Measurements from ENCODE around the gene JARID2. TPM values are rescaled to one million over a fixed set of nuclear protein-coding genes. Genes with fewer than 3 reads are reported as not detected.
A peak's percentile ranks its signal among the peaks of the same experiment; 100 is the strongest.

JARID2 gene
- total and polyA plus RNA-seq, 9 of the 15 experiments (the other 6 are each of a cell fraction or from before 2014, with no cell fraction given) = 5.0 to 29.0 (median 15.6) TPM

DNA sequence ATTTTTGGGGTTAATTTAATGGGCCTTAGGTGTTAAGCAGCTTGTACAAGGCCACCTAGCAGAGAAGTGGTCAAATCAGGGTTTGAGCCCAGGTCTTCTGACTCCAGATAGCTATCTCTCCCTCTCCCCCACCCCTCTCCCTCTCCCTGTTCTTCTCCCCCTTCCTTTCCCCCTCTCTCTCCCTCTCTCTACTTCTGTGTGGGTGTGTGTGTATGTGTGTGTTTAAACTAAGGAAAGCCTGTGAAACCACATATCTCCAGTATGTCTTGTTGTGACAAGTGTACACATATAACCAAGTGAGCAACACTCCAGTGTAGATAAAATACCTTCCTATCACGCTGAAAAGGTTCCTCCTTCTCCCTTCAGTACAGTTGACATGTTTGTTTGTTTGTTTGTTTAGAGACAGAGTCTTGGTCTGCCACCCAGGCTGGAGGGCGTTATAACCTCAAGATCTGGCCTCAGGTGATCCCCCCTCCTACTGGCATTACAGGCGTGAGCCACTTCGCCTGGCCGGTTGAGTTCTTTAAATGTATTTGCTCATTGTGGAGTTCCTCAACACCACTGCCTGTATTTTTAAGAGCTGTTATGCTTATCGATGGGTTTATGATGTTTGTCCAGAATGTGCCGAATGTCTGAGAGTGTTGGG, 140.4 kb downstream of the JARID2 start:
- no peaks in the 10 kb centered on the region for H3K9me3 ChIP-seq (replicated peaks; ENCODE audit: control insufficient read depth, insufficient read depth, low read depth, low read length)
- no peaks in the 10 kb centered on the region for H3K27me3 ChIP-seq (ENCODE audit: control insufficient read depth in 2 of 2, insufficient read depth in 2 of 2, low read length in 2 of 2)
- H3K4me3 ChIP-seq = no peak overlapping the region
- no TSS peak for BruUV-seq (replicated peaks)
- ChIA-PET POLR2A (interaction anchor here (0.9 to 2.4 kb wide), 2 partner anchors 10 to 14 kb away, joined by 3 to 11 read pairs; no protein-coding TSS in a partner anchor), CTCF (ENCODE audit: low intra/inter-chr PET ratio) (no interaction called here)
- H3K9me1 ChIP-seq (ENCODE audit: control insufficient read depth, insufficient read depth, low read length) = no peaks in the 10 kb centered on the region
- peaks cover 59% of the 10 kb centered on the region; the same call in 1 of the 2 replicates for H4K20me1 ChIP-seq (replicated peaks; ENCODE audit: control insufficient read depth, insufficient read depth, low read length)
- peak in 2 of 4 experiments; percentile 34 to 45 for DNase-seq (ENCODE audit: extremely low read depth in 1 of 4, low spot score in 3 of 4)
- no peak overlapping the region for H3K27ac ChIP-seq (ENCODE audit: extremely low read depth, low read depth, low read length)
- H3K9ac ChIP-seq (ENCODE audit: insufficient read depth in 1 of 2, low read depth in 2 of 2, low read length in 2 of 2) = no peak overlapping the region; a peak in 1 of 4 replicates
- no peak overlapping the region for H2AFZ ChIP-seq (ENCODE audit: low read depth, low read length)
- H3K36me3 ChIP-seq (ENCODE audit: control insufficient read depth, insufficient read depth, low read length) = no peaks in the 10 kb centered on the region; the same call in 2 of the 3 replicates
- no peak overlapping the region for H3K4me2 ChIP-seq (ENCODE audit: insufficient read depth, low read length)
- 52% methylated on average over 7 of the region's 7 CpGs for WGBS (ENCODE audit: insufficient coverage, low coverage, missing lambda C conversion rate)
- peak; percentile 67 for FAIRE-seq
- intact Hi-C loops (cut with micrococcal nuclease) = loop anchor here (5.0 kb wide), 1 partner anchor 89 kb away; no protein-coding TSS in a partner anchor
- peaks cover 88% of the 10 kb centered on the region for H3K79me2 ChIP-seq (ENCODE audit: control insufficient read depth, insufficient read depth, low read length)
- ATAC-seq = peak; percentile 43
- in situ Hi-C loops (cut with MboI) = loop anchor here (5.0 kb wide), 1 partner anchor 54 kb away; no protein-coding TSS in a partner anchor
- H3K4me1 ChIP-seq (replicated peaks in 1 of 2; ENCODE audit: control insufficient read depth in 2 of 2, insufficient read depth in 2 of 2, low read length in 2 of 2) = peaks cover 13 to 44% of the 10 kb centered on the region in 2 experiments; a peak in 4 of 5 replicates
- TF ChIP-seq FOXK1 (CRISPR knock-in tag; IDR thresholded peaks at IDR 0.05; ENCODE audit: borderline replicate concordance) (no peak), ESRRB (CRISPR knock-in tag; IDR thresholded peaks at IDR 0.05; ENCODE audit: borderline replicate concordance) (no peak), JUN (IDR thresholded peaks at IDR 0.05; ENCODE audit: borderline replicate concordance, low read depth, low read length) (no peak), JUN (CRISPR knock-in tag; IDR thresholded peaks at IDR 0.05; ENCODE audit: borderline replicate concordance) (no peak), ZC3H4 (CRISPR knock-in tag; IDR thresholded peaks at IDR 0.05; ENCODE audit: borderline replicate concordance) (no peak), LCOR (CRISPR knock-in tag; IDR thresholded peaks at IDR 0.05) (no peak), NFIC (IDR thresholded peaks at IDR 0.05) (no peak), HMBOX1 (IDR thresholded peaks at IDR 0.05) (0 out of 2 replicates have a peak, but pooled peaks have one; percentile 25), ZNF785 (CRISPR knock-in tag; IDR thresholded peaks at IDR 0.05) (no peak), SRSF9 (IDR thresholded peaks at IDR 0.05; ENCODE audit: borderline replicate concordance, low read depth, low read length) (no peak), HEY1 (CRISPR knock-in tag; IDR thresholded peaks at IDR 0.05; ENCODE audit: borderline replicate concordance) (no peak), HNRNPUL1 (IDR thresholded peaks at IDR 0.05; ENCODE audit: low read length) (no peak), MTA2 (IDR thresholded peaks at IDR 0.05; ENCODE audit: low read depth) (no peak), ZNF324 (CRISPR knock-in tag; IDR thresholded peaks at IDR 0.05) (no peak), ZNF23 (CRISPR knock-in tag; IDR thresholded peaks at IDR 0.05) (no peak), MTF1 (CRISPR knock-in tag; IDR thresholded peaks at IDR 0.05; ENCODE audit: borderline replicate concordance) (no peak), CBX1 (IDR thresholded peaks at IDR 0.05; ENCODE audit: low read depth) (no peak), MTA1 (IDR thresholded peaks at IDR 0.05; ENCODE audit: borderline replicate concordance) (peak; percentile 48; the same call in 1 of the 2 replicates), POLR2AphosphoS2 (IDR thresholded peaks at IDR 0.05; ENCODE audit: low read length) (no peak), DPF2 (IDR thresholded peaks at IDR 0.05) (peak; percentile 70; the same call in 1 of the 2 replicates), ZNF444 (CRISPR knock-in tag; IDR thresholded peaks at IDR 0.05) (peak; percentile 66; the same call in 1 of the 2 replicates), ARNT (IDR thresholded peaks at IDR 0.05) (no peak), KAT8 (IDR thresholded peaks at IDR 0.05; ENCODE audit: low read depth) (no peak)
- TF ChIP-seq, protein P1, sequence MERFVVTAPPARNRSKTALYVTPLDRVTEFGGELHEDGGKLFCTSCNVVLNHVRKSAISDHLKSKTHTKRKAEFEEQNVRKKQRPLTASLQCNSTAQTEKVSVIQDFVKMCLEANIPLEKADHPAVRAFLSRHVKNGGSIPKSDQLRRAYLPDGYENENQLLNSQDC (CRISPR knock-in tag; IDR thresholded peaks at IDR 0.05) = no peak

Data from K562 (cell line).